ENCODE data around the gene HSPB6. TPM values are rescaled to one million over a fixed set of nuclear protein-coding genes. Genes with fewer than 3 reads are reported as not detected.

Gene HSPB6
- total and polyA plus RNA-seq, 12 donors = 21.1 to 932 (median 265) TPM

- intact Hi-C loops (cut with DNase I) = no loop called here
- no peak for TF ChIP-seq POLR2A (IDR thresholded peaks at IDR 0.05)
- no peak for TF ChIP-seq CTCF (IDR thresholded peaks at IDR 0.05)
- WGBS, 4 donors = 70 to 78% (median 74%) methylated on average over 8 to 20 of the region's 20 CpGs
- Histone ChIP-seq H3K27ac (no peak overlapping the region), H3K9me3 (replicated peaks in 1 of 3) (no peaks in the 10 kb centered on the region), H3K27me3 (no peaks in the 10 kb centered on the region), H3K4me3 (no peak overlapping the region), H3K36me3 (replicated peaks in 1 of 2) (no peaks in the 10 kb centered on the region), H3K4me1 (replicated peaks in 1 of 2) (no peaks in the 10 kb centered on the region)
- no peak for DNase-seq
These were observed 34.4 kb upstream of the HSPB6 start for GRCh38 chr19:35790981-35791813.

DNA sequence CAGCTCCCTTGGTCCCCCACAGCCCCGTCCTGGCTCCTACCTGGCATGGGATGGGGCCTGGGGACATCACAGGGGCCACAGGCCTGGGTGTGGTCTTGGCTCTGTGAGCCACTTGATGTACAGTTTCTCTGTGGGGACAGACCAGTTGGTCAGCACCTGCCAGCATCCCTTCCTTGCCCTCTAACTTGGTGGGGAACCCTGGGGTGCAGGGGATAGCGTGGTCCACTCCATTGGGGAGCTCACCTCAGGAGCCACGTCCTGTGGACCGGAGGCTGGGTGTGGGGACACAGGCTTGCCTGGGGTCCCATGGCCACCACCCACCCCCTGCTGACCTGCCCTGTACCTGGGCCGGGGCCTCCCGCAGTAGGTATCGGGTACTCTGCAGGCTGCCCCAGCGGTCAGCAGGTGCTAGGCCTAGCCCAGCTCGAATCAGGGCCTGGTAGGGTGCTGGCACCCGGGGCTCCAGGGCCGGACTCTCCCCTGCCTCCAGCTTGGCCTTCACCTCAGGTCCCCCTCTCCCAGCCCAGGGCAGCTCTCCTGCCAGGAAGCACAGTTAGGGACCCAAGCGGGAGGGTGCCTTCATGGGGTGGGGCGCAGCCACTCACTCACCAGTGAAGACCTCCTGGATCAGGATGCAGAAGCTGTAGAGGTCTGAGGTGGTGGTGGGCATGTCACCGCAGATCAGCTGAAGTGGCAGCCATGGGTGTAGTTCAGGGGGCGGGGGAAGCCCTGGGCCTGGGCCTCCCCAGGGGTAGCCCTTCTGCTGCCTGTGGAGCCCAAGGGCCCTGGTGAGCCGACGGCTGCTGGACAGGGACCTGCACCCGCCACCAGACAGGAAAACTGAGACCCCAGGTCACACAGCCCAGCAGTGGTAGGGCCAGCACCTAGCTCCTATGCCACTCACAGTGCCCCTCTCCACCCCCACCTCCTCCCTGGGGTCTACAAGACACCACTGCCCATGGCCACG lies 33.4 kb upstream of the HSPB6 start:
- Histone ChIP-seq H3K9me3 (replicated peaks in 1 of 3) (no peaks in the 10 kb centered on the region), H3K27me3 (no peaks in the 10 kb centered on the region), H3K4me1 (replicated peaks in 1 of 2) (no peaks in the 10 kb centered on the region), H3K4me3 (no peak overlapping the region), H3K36me3 (replicated peaks in 1 of 2) (no peaks in the 10 kb centered on the region), H3K27ac (no peak overlapping the region)
- WGBS, 4 donors = 78 to 88% (median 83%) methylated on average over 6 to 19 of the region's 19 CpGs
- DNase-seq = no peak
- TF ChIP-seq CTCF (IDR thresholded peaks at IDR 0.05) (no peak), POLR2A (IDR thresholded peaks at IDR 0.05) (no peak)
- intact Hi-C loops (cut with DNase I) = no loop called here

DNA sequence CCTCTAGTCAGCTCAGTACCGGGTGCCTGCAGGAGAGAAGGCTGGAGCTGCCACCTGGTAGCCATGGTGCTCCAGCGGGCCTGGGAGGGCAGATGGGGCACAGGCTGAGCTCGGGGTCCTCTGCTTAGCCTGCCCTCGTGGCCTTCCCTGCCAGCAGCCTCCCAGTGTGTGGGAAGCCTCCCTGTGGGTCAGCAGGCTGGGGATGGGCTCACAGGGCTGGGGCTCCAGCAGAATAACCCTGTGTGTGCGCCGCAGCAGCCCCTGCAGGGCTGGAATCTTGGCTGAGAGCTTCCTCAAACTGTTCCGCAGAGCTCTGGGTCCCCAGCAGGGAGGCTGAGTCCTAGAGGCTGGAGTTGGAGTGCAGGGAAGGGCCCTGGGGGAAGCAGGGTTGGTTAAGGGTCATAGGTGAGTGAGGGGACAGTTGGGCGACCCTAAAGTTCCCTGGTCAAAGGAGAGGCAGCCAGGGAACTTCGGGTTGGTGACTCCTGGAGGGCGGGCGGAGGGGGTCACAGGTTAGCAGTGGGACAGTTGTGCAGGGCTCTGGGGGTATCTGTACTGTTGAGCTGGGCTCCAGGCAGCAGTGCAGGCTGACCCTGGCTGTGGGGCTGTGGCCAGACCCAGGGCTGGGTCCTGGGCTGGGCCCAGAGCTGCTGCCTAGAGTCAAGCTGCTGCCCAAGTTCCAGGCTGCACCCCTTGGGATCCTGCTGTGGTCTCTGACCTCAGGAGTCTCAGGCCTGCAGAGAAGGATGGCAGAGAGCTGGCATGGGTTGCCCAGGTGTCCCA lies 32.6 kb upstream of the HSPB6 start:
- Histone ChIP-seq H3K27me3 (no peaks in the 10 kb centered on the region), H3K4me3 (no peak overlapping the region), H3K9me3 (replicated peaks in 1 of 3) (no peaks in the 10 kb centered on the region), H3K4me1 (replicated peaks in 1 of 2) (no peaks in the 10 kb centered on the region), H3K27ac (no peak overlapping the region), H3K36me3 (replicated peaks in 1 of 2) (no peaks in the 10 kb centered on the region)
- WGBS, 4 donors = 83 to 90% (median 89%) methylated on average over 8 to 11 of the region's 11 CpGs
- no peak for DNase-seq
- intact Hi-C loops (cut with DNase I) = no loop called here
- TF ChIP-seq POLR2A (IDR thresholded peaks at IDR 0.05) = no peak
- TF ChIP-seq CTCF (IDR thresholded peaks at IDR 0.05) = no peak

Data from adrenal gland (tissue), 12 donors.